ENCODE data around the gene CD83.

The CD83 gene

GRCh38 chr6:14123386-14124111 is 6.0 kb downstream of the CD83 start:
- no peak for DNase-seq (ENCODE audit: low read depth in 2 of 3, low spot score in 1 of 3)

- no peak for DNase-seq (ENCODE audit: low read depth in 2 of 3, low spot score in 1 of 3)
These were observed 7.8 kb downstream of the CD83 start for GRCh38 chr6:14125346-14125745.

GRCh38 chr6:14126191-14126590 is 8.6 kb downstream of the CD83 start:
- DNase-seq (ENCODE audit: low read depth in 2 of 3, low spot score in 1 of 3) = no peak

- DNase-seq (ENCODE audit: low read depth in 2 of 3, low spot score in 1 of 3) = no peak
These were observed 10.0 kb downstream of the CD83 start for GRCh38 chr6:14127611-14128010.

GRCh38 chr6:14128012-14128411 is 10.4 kb downstream of the CD83 start:
- DNase-seq (ENCODE audit: low read depth in 2 of 3, low spot score in 1 of 3) = no peak

GRCh38 chr6:14128746-14129145 is 11.2 kb downstream of the CD83 start:
- DNase-seq (ENCODE audit: low read depth in 2 of 3, low spot score in 1 of 3) = no peak

- no peak for DNase-seq (ENCODE audit: low read depth in 2 of 3, low spot score in 1 of 3)
These were observed 12.0 kb downstream of the CD83 start for GRCh38 chr6:14129575-14129974.

GRCh38 chr6:14130435-14131075 is 13.0 kb downstream of the CD83 start:
- no peak for DNase-seq (ENCODE audit: low read depth in 2 of 3, low spot score in 1 of 3)

DNA sequence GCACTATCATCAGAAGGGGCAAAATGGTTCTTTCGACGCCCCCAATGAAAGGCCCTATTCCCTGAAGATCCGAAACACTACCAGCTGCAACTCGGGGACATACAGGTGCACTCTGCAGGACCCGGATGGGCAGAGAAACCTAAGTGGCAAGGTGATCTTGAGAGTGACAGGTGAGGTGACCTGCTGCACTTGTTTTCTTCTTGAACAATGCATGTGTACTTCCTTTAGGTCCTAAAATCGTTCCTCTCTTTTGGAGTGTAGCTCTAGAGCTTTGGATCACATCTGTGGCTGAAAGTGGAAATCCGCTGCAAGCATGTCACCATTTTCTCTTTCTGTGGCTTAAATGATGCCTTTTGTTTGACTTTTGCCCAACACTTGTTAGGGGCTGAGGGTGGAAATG is 14.0 kb downstream of the CD83 start:
- DNase-seq (ENCODE audit: low read depth in 2 of 3, low spot score in 1 of 3) = no peak

- DNase-seq (ENCODE audit: low read depth in 2 of 3, low spot score in 1 of 3) = no peak
These were observed 14.8 kb downstream of the CD83 start for GRCh38 chr6:14132244-14132920.

DNA sequence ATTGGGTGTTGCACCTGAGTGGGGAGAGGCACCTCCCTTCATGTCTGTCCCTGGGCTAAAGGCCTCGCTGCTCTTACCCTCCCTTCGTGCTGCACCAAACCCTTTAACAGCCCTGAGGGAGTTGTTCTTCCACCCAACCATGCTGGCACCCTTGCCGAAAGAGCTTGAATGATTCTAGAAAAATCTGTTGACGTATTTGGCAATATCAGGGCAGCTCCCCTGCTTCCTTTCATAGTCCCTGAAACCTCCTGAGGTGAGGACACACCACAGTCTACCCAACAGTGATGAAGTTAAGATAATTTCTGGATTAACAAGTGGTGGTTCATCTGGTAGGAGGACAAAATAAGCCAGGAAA is 15.3 kb downstream of the CD83 start:
- DNase-seq (ENCODE audit: low read depth in 2 of 3, low spot score in 1 of 3) = no peak

- no peak for DNase-seq (ENCODE audit: low read depth in 2 of 3, low spot score in 1 of 3)
These were observed 16.8 kb downstream of the CD83 start for GRCh38 chr6:14134211-14134910.

DNA sequence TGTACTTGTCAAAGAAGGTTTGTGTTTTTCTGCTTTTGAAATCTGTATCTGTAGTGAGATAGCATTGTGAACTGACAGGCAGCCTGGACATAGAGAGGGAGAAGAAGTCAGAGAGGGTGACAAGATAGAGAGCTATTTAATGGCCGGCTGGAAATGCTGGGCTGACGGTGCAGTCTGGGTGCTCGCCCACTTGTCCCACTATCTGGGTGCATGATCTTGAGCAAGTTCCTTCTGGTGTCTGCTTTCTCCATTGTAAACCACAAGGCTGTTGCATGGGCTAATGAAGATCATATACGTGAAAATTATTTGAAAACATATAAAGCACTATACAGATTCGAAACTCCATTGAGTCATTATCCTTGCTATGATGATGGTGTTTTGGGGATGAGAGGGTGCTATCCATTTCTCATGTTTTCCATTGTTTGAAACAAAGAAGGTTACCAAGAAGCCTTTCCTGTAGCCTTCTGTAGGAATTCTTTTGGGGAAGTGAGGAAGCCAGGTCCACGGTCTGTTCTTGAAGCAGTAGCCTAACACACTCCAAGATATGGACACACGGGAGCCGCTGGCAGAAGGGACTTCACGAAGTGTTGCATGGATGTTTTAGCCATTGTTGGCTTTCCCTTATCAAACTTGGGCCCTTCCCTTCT is 18.4 kb downstream of the CD83 start:
- DNase-seq (ENCODE audit: low read depth in 2 of 3, low spot score in 1 of 3) = no peak

DNA sequence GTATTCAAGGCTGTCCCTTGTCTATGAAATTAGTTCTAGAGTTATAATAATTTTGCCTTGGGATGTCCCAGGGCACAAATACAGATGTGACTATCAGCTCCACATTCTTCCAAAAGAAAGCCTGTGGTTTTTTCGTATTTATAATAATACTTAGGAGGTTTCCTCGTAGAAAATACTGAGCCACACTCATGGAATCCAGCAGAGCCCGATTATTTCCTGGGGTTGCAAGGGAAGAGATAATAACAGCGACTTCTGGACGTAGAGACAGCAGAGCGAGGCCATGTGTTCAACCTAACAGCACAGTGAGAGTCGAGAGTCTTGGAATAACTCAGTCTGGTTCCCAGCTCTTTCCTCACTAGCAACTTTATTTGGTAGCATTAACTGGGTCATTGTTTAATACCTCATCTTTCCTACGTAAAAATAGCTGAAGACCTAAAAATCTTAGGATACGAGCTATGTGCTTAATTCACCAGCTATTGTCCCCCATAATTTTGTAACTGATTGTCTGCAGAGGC is 21.2 kb downstream of the CD83 start:
- no peak for DNase-seq (ENCODE audit: low read depth in 2 of 3, low spot score in 1 of 3)

GRCh38 chr6:14141351-14142062 is 23.9 kb downstream of the CD83 start:
- no peak for DNase-seq (ENCODE audit: low read depth in 2 of 3, low spot score in 1 of 3)

DNA sequence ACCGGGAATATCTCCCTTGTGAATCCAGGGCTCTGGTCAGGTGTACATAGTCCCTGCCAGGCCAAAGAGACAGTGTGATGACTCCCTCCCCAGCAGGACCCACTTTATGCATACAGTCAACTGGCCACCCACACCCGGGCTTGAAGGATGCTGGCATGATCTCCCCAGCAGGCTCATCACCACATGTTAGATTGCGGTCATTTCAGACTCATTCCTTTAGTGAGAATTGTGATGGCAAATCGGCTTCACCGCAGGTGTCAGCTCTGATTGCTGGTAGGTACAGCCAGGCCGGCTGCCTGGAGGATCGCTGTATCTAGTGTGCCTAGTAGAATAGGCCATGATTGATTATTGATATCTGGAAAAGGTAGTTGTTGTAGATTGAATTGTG is 24.5 kb downstream of the CD83 start:
- no peak for DNase-seq (ENCODE audit: low read depth in 2 of 3, low spot score in 1 of 3)

- DNase-seq (ENCODE audit: low read depth in 2 of 3, low spot score in 1 of 3) = no peak
These were observed 25.1 kb downstream of the CD83 start for GRCh38 chr6:14142511-14143223.

- no peak for DNase-seq (ENCODE audit: low read depth in 2 of 3, low spot score in 1 of 3)
These were observed 25.7 kb downstream of the CD83 start for GRCh38 chr6:14143305-14143704.

DNA sequence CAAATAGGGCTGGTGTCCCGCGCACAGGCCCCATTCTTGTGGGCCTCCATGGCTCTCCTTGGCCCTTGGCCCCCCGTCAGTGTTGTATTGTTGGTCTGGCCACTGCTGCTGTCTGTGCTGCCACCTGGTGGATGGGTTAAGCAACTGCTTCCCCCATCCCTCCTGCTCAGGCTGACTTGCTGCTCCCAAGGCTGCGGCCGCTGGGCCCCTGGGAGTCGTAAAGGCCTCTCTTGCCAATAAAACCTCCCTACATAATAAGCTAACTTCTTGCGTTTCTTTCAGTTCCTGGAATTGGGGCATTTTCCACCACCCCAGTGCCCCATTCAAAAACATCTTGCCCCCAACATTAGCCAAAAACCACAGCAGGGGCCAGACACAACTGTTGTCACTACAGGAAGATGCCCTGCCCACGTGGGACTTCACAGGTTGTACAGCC is 27.1 kb downstream of the CD83 start:
- DNase-seq (ENCODE audit: low read depth in 2 of 3, low spot score in 1 of 3) = peak; percentile 45 to 74 (median 69)
